AG08395 (cell line): Measurements from ENCODE around the gene KLHL2.

Source experiments
- DNase-seq: peaks from one replicate; pipeline ENCODE4 v3.0.0; 2012; ENCODE audit warnings: mixed read lengths, low spot score

KLHL2 gene

DNA sequence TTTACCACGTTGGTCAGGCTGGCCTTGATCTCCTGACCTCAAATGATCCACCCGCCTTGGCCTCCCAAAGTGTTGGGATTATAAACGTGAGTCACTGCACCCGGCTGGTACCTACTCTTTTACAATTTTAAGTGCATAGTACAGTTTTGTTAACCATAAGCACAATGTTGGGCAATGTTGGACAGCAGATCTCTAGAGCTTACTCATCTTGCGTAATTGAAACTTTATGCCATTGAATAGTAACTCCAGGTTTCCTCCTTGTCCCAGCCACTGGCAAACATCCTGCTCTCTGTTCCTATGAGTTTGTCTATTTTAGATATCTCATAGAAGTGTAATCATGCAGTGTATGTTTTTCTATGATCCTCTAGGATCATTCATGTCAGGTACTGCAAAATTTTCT lies 162.2 kb downstream of the KLHL2 start:
- DNase-seq = no peak

DNA sequence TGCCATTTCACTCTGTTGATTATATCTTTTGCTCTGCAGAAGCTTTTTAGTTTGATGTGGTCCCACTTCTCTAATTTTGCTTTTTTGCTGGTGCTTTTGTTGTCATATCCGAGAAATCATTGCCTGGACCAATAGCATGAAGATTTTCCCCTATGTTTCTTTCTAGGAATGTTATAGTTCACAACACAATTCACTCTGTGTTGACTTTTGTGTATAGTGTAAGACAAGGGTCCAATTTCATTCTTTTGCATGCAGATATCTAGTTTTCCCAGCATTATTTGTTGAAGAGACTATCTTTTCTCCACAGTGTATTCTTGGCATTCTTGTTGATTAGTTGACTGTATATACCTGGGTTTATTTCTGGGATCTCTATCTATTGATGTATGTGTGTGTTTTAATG lies 163.2 kb downstream of the KLHL2 start:
- DNase-seq = no peak
